Body of pancreas (tissue), 4 donors: ENCODE results near the gene RNASEH1. TPM values are rescaled to one million over a fixed set of nuclear protein-coding genes. Genes with fewer than 3 reads are reported as not detected.

Source experiments
- ATAC-seq: fragments of 150-250 bp; one replicate; pipeline ENCODE4 v1.9.1; 2016
- DNase-seq, 4 donors: peaks; one replicate each; pipeline ENCODE4 v3.0.0-alpha.2; 2019
- H3K27ac ChIP-seq, 4 donors: fragments of 200-600 bp; sonication (generic); 1 replicate in 3 of 4; 2 replicates in 1 of 4; pipeline versions ENCODE4 v1.5.1 to v1.6.1; 2016 to 2019; ENCODE audit warnings: mild to moderate bottlenecking in 1 of 4, mixed read lengths in 1 of 4, moderate library complexity in 1 of 4
- H3K27me3 ChIP-seq, 2 donors: fragments of 200-600 bp; sonication (generic); one replicate each; pipeline ENCODE4 v1.6.0; 2016; ENCODE audit warnings: mild to moderate bottlenecking in 1 of 2
- H3K36me3 ChIP-seq, 2 donors: fragments of 200-600 bp; sonication (generic); replicated peaks in 1 of 2; 2 replicates each; pipeline ENCODE4 v1.5.1; 2016; ENCODE audit warnings: low read depth in 2 of 2; ENCODE audit not compliant: insufficient read depth in 1 of 2
- H3K4me1 ChIP-seq: fragments of 200-600 bp; sonication (generic); one replicate; pipeline ENCODE4 v1.6.0; 2016
- H3K4me3 ChIP-seq, 2 donors: fragments of 200-600 bp; sonication (generic); 1 replicate in 1 of 2; 2 replicates in 1 of 2; pipeline ENCODE4 v1.5.1; 2016 to 2019
- H3K9me3 ChIP-seq, 3 donors: fragments of 200-600 bp; sonication (generic); 1 replicate in 2 of 3; 2 replicates in 1 of 3; pipeline ENCODE4 v1.5.1; 2016
- POLR2A ChIP-seq, 3 donors: fragments of 450-650 bp; IDR thresholded peaks; one replicate each; pipeline ENCODE4 v1.6.1; 2016; ENCODE audit warnings: antibody characterized with exemption in 3 of 3, mild to moderate bottlenecking in 2 of 3
- WGBS, 2 donors: methylation state at CpG; one replicate each; pipeline ENCODE4 v1.1.5; 2017; 5-methylcytosine and 5-hydroxymethylcytosine counted together
- intact Hi-C: fragments of 100-400 bp; cut with DNase I; formaldehyde crosslinking; loops from one replicate; pipeline ENCODE4 v1.15.1; 2023
- total RNA-seq, 2 donors: library from RNA; depleted of rRNA; stranded (reverse); fragments of >200 nt; gene quantifications; one replicate each; pipeline ENCODE4 v1.1.0, GENCODE V29; 2016
- TF ChIP-seq, protein P1 (sequence below), 7 experiments: fragments of 450-650 bp in 4 of 7; fragments of 200-600 bp in 3 of 7; sonication (generic) in 3 of 7; IDR thresholded peaks; one replicate each; pipeline ENCODE4 v1.5.1; 2016 to 2019; ENCODE audit warnings: antibody characterized with exemption in 7 of 7

RNASEH1 gene
- total RNA-seq, 2 donors from 2014 or later, result 10.1 to 11.2 TPM

DNA sequence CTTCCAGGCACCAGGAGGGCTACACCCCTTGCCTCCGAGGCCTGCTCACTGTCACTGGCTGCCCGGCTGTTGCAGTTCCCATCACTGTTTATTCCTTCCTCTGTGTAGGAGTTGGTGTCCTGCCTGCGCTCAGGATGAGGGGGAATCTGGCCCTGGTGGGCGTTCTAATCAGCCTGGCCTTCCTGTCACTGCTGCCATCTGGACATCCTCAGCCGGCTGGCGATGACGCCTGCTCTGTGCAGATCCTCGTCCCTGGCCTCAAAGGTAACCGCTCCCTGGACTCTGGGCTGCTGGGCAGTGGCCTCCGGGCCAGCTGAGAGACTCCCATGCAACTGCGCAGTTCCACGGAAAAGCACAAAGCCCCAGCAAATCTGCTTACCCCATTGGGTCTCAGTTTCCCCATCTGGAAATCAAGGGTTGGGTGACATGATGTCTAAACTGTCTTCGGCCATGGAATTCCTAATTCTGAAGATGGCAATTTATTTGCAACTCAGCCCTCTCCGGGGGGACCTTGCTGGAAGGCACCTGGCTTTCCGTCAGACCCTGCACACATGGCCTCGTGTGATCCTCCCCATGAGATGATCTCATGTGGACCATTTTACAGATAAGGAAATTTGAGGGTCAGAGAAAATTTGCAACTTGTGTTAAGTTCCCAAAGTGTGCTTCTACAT lies 46.2 kb upstream of the RNASEH1 start:
- Histone ChIP-seq H3K4me3 (no peak overlapping the region), H3K36me3 (no peaks in the 10 kb centered on the region), H3K27me3 (no peaks in the 10 kb centered on the region), H3K9me3 (no peaks in the 10 kb centered on the region), H3K4me1 (peaks cover 7% of the 10 kb centered on the region), H3K27ac (peak overlapping the region in 1 of 4 donors; percentile 16)
- peak; percentile 43 for ATAC-seq
- peak in 1 of 4 donors; percentile 25 for DNase-seq
- WGBS, 2 donors, result 75 to 78% methylated on average over 3 to 16 of the region's 16 CpGs
- TF ChIP-seq, protein P1, sequence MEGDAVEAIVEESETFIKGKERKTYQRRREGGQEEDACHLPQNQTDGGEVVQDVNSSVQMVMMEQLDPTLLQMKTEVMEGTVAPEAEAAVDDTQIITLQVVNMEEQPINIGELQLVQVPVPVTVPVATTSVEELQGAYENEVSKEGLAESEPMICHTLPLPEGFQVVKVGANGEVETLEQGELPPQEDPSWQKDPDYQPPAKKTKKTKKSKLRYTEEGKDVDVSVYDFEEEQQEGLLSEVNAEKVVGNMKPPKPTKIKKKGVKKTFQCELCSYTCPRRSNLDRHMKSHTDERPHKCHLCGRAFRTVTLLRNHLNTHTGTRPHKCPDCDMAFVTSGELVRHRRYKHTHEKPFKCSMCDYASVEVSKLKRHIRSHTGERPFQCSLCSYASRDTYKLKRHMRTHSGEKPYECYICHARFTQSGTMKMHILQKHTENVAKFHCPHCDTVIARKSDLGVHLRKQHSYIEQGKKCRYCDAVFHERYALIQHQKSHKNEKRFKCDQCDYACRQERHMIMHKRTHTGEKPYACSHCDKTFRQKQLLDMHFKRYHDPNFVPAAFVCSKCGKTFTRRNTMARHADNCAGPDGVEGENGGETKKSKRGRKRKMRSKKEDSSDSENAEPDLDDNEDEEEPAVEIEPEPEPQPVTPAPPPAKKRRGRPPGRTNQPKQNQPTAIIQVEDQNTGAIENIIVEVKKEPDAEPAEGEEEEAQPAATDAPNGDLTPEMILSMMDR (IDR thresholded peaks at IDR 0.05), result no peak
- TF ChIP-seq POLR2A (IDR thresholded peaks at IDR 0.05), result no peak
- intact Hi-C loops, result no loop called here

DNA sequence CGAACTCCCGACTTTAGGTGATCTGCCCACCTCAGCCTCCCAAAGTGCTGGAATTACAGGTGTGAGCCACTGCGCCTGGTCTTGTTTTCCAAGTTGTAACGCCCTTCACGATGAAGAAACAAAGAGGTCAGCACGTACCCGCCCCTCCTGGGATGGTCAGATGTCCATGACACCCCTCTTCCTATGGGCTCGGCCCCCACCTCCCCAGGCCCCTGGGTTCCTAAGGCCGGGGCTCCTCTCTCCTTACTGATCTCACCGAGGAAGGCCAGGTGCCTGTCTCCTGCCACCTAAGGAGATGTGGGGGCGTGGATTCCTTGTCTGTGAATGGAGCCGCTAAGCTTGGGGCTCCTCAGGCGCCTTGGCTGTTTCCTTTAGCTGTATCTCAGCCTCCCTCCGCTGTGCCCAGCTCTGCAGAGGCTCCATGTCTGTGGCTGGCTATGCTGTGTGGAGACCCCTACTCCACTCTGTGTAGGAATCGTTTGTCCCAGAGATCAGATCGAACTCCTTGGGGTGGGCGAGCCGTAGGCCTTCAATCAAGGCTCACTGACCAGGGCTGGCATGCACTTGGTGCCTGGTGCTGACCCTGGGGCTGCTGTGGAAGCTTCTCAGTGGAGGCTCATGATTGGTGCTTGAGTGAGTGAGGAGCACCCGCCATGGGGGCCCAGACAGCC lies 45.5 kb upstream of the RNASEH1 start:
- no peaks in the 10 kb centered on the region for H3K27me3 ChIP-seq
- H3K36me3 ChIP-seq, result no peaks in the 10 kb centered on the region
- H3K4me1 ChIP-seq, result peaks cover 7% of the 10 kb centered on the region
- DNase-seq (no peak), ATAC-seq (no peak)
- H3K27ac ChIP-seq, result no peak overlapping the region
- intact Hi-C loops, result no loop called here
- TF ChIP-seq, protein P1 (IDR thresholded peaks at IDR 0.05), result no peak
- TF ChIP-seq POLR2A (IDR thresholded peaks at IDR 0.05), result no peak
- H3K4me3 ChIP-seq, result no peak overlapping the region
- H3K9me3 ChIP-seq, result no peaks in the 10 kb centered on the region
- 74 to 88% methylated on average over 9 to 19 of the region's 19 CpGs for WGBS, 2 donors

DNA sequence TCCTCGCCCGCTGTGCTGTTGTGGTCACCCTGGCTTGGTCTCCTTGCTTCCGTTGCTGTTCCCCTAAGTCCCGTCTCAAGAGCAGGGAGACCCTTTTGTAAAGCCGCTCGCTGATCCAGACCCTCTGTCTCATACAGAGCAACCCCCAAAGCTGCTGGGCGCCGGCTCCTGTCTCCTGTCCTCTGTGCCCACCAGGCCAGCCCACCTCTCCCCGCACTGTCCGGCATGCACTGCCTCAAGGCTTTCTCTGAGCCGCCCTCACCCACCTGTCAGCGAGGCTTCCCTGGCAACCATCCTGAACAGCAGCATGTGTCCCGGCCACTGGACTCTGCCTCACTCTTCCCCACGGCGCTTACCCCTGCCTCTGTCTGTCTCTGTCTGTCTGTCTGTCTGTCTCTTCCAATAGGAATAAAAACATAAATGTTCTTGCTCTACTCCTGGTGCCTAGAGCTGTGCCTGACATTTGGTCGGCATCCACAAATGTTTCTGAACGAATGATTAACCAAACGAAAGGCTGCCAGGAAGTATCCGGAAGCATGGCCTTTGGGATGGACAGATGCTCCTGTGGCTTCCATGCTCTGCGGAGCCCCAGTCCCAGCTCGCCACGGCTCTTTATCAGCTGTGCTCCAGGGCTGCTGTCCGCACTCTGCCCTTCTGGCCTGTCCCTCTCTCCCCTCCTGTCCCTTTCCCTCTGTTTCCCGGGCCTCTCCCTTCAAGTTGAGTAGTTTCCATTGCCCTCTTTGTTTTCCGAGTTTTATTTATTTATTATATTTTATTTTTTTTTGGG lies 44.6 kb upstream of the RNASEH1 start:
- H3K27me3 ChIP-seq, result no peaks in the 10 kb centered on the region
- no peaks in the 10 kb centered on the region for H3K9me3 ChIP-seq
- 68 to 69% methylated on average over 25 of the region's 25 CpGs for WGBS, 2 donors
- H3K4me1 ChIP-seq, result peaks cover 7% of the 10 kb centered on the region
- H3K36me3 ChIP-seq, result no peaks in the 10 kb centered on the region
- intact Hi-C loops, result no loop called here
- no peak for ATAC-seq
- no peak overlapping the region for H3K27ac ChIP-seq
- DNase-seq, result no peak
- no peak overlapping the region for H3K4me3 ChIP-seq
- no peak for TF ChIP-seq POLR2A (IDR thresholded peaks at IDR 0.05)
- TF ChIP-seq, protein P1 (IDR thresholded peaks at IDR 0.05), result no peak

DNA sequence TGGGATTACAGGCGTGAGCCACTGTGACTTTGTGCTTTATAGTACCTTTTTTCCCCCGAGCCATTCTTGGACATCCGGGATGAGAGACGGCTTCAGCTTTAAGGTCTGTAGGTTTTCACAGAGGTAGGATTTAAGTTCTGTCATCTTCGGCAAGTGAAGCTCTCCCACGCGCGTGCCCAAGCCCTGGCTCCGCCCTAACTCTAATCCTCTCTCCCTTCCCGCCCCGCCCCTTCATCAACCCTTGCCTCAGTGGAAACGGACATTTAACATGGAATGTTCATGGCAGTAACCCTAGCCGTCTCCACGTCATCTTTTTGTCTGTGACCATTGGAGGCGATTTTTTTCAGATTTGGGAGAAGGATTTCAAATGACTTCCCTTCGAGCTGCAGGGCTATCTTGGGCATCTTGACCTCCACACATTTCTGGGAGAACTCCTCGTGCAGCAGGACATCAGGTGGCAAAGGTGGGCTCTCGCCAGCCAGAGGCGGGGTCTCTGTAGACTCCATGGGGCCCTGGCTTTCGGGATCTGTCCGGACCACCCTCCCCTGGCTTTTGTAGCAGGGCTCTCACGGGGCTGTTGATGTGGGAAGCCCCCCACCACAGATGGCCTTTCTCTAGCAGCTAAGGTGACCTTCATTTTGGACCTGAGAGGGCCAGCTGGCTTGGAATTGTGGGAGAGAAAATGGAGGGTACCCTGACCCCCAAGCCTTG lies 43.6 kb upstream of the RNASEH1 start:
- Histone ChIP-seq H3K27me3 (no peaks in the 10 kb centered on the region), H3K4me1 (peaks cover 7% of the 10 kb centered on the region), H3K4me3 (no peak overlapping the region), H3K9me3 (no peaks in the 10 kb centered on the region), H3K27ac (no peak overlapping the region), H3K36me3 (no peaks in the 10 kb centered on the region)
- WGBS, 2 donors, result 64 to 76% methylated on average over 21 to 22 of the region's 22 CpGs
- intact Hi-C loops, result no loop called here
- DNase-seq, result no peak
- TF ChIP-seq, protein P1 (IDR thresholded peaks at IDR 0.05), result no peak
- TF ChIP-seq POLR2A (IDR thresholded peaks at IDR 0.05), result no peak
- no peak for ATAC-seq
